Measurements from ENCODE around the gene SAMD10.

The SAMD10 gene

GRCh38 chr20:63978319-63979228, 868 bp downstream of the SAMD10 start (continued):
- TF ChIP-seq SETDB1 (IDR thresholded peaks at IDR 0.05; ENCODE audit: insufficient read length, low read length): no peak
- TF ChIP-seq ZNF350 (tag by site-specific recombination; IDR thresholded peaks at IDR 0.05): no peak
- TF ChIP-seq ZNF704 (tag by site-specific recombination; IDR thresholded peaks at IDR 0.05): no peak
- peak; percentile 88 for TF ChIP-seq IKZF3 (tag by site-specific recombination; IDR thresholded peaks at IDR 0.05)
- TF ChIP-seq ZNF664 (tag by site-specific recombination; IDR thresholded peaks at IDR 0.05): no peak
- peak; percentile 89; the same call in 1 of the 2 replicates for TF ChIP-seq ZBTB7A (tag by site-specific recombination; IDR thresholded peaks at IDR 0.05; ENCODE audit: low read depth)
- TF ChIP-seq ZNF221 (tag by site-specific recombination; IDR thresholded peaks at IDR 0.05; ENCODE audit: borderline replicate concordance): no peak
- TF ChIP-seq ZNF600 (tag by site-specific recombination; IDR thresholded peaks at IDR 0.05): peak; percentile 48; the same call in 1 of the 2 replicates
- TF ChIP-seq ZBTB26 (tag by site-specific recombination; optimal IDR thresholded peaks at IDR 0.05): peak; percentile 71
- TF ChIP-seq ZFHX2 (tag by site-specific recombination; conservative IDR thresholded peaks at IDR 0.05): peak; percentile 47
- TF ChIP-seq ZNF248 (tag by site-specific recombination; IDR thresholded peaks at IDR 0.05): no peak
- TF ChIP-seq ZNF629 (tag by site-specific recombination; IDR thresholded peaks at IDR 0.05): peak; percentile 35; the same call in 1 of the 2 replicates
- no peak for TF ChIP-seq MYNN (tag by site-specific recombination; IDR thresholded peaks at IDR 0.05; ENCODE audit: borderline replicate concordance)
- 0 out of 2 replicates have a peak, but pooled peaks have one; percentile 37 for TF ChIP-seq PRDM4 (tag by site-specific recombination; IDR thresholded peaks at IDR 0.05)
- 0 out of 2 replicates have a peak, but pooled peaks have one; percentile 45 for TF ChIP-seq ZNF76 (tag by site-specific recombination; IDR thresholded peaks at IDR 0.05; ENCODE audit: borderline replicate concordance, low read depth)
- no peak for TF ChIP-seq MZF1 (tag by site-specific recombination; IDR thresholded peaks at IDR 0.05; ENCODE audit: borderline replicate concordance)
- TF ChIP-seq ZBTB1 (tag by site-specific recombination; IDR thresholded peaks at IDR 0.05): no peak
- TF ChIP-seq ZNF623 (tag by site-specific recombination; IDR thresholded peaks at IDR 0.05): no peak
- no peak for TF ChIP-seq ZNF639 (tag by site-specific recombination; IDR thresholded peaks at IDR 0.05)
- TF ChIP-seq ZNF747 (tag by site-specific recombination; IDR thresholded peaks at IDR 0.05): no peak
- TF ChIP-seq KLF10 (tag by site-specific recombination; IDR thresholded peaks at IDR 0.05): peak; percentile 37; the same call in 1 of the 2 replicates
- no peak for TF ChIP-seq ZNF473 (tag by site-specific recombination; IDR thresholded peaks at IDR 0.05)
- peak; percentile 86 for TF ChIP-seq ZBTB8A (tag by site-specific recombination; IDR thresholded peaks at IDR 0.05)
- TF ChIP-seq ZNF621 (tag by site-specific recombination; IDR thresholded peaks at IDR 0.05): no peak
- TF ChIP-seq ZNF416 (tag by site-specific recombination; IDR thresholded peaks at IDR 0.05): no peak
- TF ChIP-seq GLIS1 (tag by site-specific recombination; IDR thresholded peaks at IDR 0.05): peak; percentile 25; the same call in 1 of the 2 replicates
- TF ChIP-seq ZNF398 (tag by site-specific recombination; IDR thresholded peaks at IDR 0.05): 0 out of 2 replicates have a peak, but pooled peaks have one; percentile 29
- no peak for TF ChIP-seq ZBTB49 (tag by site-specific recombination; IDR thresholded peaks at IDR 0.05; ENCODE audit: low read depth)
- no peak for TF ChIP-seq ZNF48 (tag by site-specific recombination; IDR thresholded peaks at IDR 0.05)
